ELF-1 (cell line): ENCODE results near the gene COA3.
"Not testable (repeated sequence)": the region's sequence is repeated elsewhere in the genome, so short reads cannot be mapped to it uniquely, and the experiment has no call there.

Source experiments
- DNase-seq: peaks from one replicate; pipeline ENCODE4 v3.0.0-alpha.2; 2016; ENCODE audit warnings: low read depth, low spot score

Gene COA3

GRCh38 chr17:42782166-42783061 is 16.1 kb downstream of the COA3 start:
- no peak for DNase-seq

DNA sequence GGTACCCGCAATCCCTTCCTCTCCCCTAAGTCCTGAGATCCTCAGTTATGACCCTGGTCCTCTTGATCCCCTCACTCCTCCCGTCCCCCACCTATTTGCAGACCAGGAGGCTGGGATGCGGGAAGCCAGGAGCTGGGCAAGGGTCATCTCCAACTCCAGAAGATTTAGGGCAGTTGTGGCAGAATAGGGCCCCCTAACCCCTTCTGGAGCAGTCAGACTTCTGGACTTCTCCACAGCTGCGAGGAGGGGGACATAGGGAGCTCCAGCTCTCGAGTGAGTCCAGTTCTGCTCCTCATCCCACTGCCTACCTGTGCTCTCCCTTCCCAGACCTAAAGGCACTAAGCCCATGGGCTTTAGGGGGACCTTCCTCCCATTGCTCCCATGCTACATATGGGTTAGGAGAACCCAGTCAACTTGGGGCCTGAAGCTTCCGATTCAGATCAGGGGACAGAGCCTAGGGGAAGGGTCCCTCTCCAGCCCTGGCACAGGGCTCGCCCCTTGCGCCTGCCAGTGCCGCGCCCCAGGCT is 16.8 kb downstream of the COA3 start:
- DNase-seq: no peak

- no peak for DNase-seq
These were observed 17.5 kb downstream of the COA3 start for GRCh38 chr17:42780851-42781638.

GRCh38 chr17:42779936-42780850 is 18.3 kb downstream of the COA3 start, which contains the start of gene WNK4:
Gene WNK4, plus strand, starts transcription at chr17:42780610. Its CDS starts 89 bp downstream, at chr17:42780699.
- DNase-seq: peak; percentile 67

- DNase-seq: peak; percentile 10
These were observed 19.1 kb downstream of the COA3 start for GRCh38 chr17:42779304-42779935.

DNA sequence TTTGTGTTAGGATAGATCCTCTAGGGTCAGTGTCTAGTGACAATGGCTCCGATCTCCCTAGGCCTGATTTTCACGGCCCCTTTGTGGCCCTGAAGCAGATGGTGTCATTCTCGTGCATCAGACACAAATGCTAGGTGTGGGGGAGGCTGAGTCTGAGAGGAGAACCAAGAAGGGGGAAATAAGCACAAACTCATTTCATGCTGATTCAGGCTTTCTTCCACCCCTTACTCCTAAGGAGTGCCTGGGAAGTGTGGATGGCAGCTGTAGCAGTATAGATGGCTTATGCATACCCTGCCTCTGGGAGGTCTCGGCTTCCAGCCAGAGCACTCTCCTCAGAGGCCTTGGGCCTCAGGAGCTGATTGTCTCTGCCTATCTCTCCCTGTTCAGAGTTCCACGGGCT is 19.9 kb downstream of the COA3 start:
- DNase-seq: no peak

DNA sequence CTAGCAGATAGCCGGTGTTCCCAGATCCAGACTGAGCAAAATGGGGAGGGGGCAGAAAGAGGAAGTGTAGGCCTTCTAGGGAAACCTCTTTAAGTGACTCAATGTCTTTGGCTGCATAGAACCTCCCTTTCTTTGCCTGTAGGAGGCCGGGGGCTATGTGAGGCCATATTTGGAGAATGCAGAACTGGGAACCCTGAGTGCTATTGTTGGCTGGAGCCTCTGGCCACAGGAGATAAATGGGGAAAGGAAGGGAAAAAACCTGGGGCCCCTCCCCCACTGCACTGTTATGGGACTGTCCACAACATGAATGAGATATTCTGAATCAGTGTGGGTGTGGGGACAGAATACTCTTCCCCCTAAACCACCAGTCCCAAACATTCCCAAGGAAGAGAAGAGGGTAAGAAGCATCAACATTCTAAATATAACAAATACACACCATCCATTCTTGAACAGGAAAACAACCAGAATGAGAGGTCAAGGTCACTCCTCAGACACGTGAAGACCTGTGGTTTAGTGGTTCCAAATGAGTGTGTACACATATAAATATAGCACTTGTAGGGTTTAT is 22.9 kb downstream of the COA3 start:
- peak; percentile 13 for DNase-seq

DNA sequence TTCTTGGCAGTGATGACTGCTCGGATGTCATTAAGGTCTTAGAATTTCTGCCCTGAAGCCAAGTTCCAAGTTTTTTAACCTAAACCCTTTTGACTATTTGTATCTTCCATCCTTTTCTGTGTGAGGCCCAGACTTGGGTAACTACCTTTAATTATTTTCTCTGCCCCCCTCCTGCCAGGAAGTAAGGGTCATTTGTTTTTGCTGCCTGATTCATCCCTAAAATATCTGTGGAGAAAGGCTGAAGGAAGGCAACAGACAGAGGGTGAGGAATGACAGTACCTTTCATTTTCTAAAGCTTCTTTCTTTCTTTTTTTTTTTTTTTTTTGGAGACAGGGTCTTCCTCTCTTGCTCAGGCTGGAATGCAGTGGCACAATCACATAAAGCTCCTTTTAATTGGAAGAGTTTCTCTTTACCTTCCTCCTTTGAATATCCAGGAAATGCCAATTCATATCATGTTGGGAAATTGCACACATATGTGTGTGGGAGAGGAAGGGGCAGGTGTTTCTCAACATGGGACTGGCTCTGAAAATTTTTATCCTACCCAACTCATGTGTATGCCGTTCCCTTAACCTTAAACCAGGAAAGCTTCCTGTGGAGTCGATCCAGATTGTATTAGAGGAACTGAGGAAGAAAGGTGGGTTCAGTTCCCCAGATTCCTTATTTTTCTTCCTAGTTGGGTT is 24.3 kb downstream of the COA3 start:
- DNase-seq: no peak

GRCh38 chr17:42773290-42774035 is 25.0 kb downstream of the COA3 start, which contains the start of gene VPS25:
Gene VPS25, plus strand, starts transcription at chr17:42773449. Its CDS starts 27 bp downstream, at chr17:42773476.
- peak; percentile 85 for DNase-seq

- no peak for DNase-seq
These were observed 25.6 kb downstream of the COA3 start for GRCh38 chr17:42772945-42773289.

GRCh38 chr17:42769964-42770363 is 28.5 kb downstream of the COA3 start:
- not testable (repeated sequence) for DNase-seq

DNA sequence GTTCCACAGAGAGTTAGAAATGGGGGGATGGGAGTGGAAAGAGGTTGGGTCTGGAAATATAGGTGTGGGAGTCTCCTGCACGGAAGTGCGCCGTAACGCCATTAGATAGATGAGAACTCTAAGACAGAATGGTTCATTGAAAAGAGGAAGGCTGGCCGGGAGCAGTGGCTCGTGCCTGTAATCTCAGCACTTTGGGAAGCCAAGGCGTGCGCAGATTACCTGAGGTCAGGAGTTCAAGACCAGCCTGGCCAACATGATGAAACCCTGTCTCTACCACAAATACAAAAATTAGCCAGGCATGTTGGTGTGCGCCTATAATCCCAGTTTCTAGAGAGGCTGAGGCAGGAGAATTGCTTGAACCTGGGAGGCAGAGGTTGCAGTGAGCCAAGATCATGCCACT is 30.5 kb downstream of the COA3 start:
- DNase-seq: not testable (repeated sequence)

GRCh38 chr17:42767512-42767911 is 31.0 kb downstream of the COA3 start:
- no peak for DNase-seq

DNA sequence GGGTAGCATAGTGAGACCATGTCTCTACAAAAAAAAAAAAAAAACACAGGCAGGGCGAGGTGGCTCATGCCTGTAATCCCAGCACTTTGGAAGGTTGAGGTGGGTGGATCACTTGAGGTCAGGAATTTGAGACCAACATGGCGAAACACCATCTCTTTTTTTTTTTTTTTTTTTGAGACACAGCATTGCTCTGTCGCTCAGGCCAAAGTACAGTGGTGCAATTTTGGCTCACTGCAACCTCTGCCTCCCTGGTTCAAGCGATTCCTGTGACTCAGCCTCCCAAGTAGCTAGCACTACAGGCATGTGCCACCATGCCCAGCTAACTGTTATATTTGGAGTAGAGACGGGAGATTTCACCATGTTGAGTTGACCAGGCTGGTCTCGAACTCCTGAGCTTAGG is 32.4 kb downstream of the COA3 start:
- DNase-seq: no peak

GRCh38 chr17:42761638-42762037 is 36.9 kb downstream of the COA3 start:
- DNase-seq: no peak

GRCh38 chr17:42760652-42761581 is 37.6 kb downstream of the COA3 start, which contains the start of gene RAMP2:
Gene RAMP2, plus strand, starts transcription at chr17:42761227. Its CDS starts 35 bp downstream, at chr17:42761262.
- DNase-seq: peak; percentile 43

- DNase-seq: no peak
These were observed 38.4 kb downstream of the COA3 start for GRCh38 chr17:42759982-42760651.
